Caco-2 (cell line): ENCODE measurements around the gene BRIP1. TPM values are rescaled to one million over a fixed set of nuclear protein-coding genes. Genes with fewer than 3 reads are reported as not detected.

Source experiments
- BruUV-seq: library from RNA; stranded (reverse); fragments of 400-500 nt; replicated peaks from 2 replicates; lab custom pipeline; 2021; lab: Mats Ljungman, UMichigan
- CTCF ChIA-PET: fragments of 300-600 bp; sonication (Branson Sonifier 250); formaldehyde crosslinking; loops from one replicate; lab custom pipeline; 2022; ENCODE audit warnings: antibody characterized with exemption; lab: Charles Lee
- POLR2A ChIA-PET: fragments of 300-600 bp; sonication (Branson Sonifier 250); formaldehyde crosslinking; loops from one replicate; lab custom pipeline; 2022; ENCODE audit warnings: antibody characterized with exemption; lab: Charles Lee
- DNase-seq, 2 experiments: peaks; one replicate each; pipeline versions ENCODE4 v3.0.0 to v3.0.0-alpha.2; 2020 to 2022
- H3K27me3 ChIP-seq: replicated peaks from 2 replicates; pipeline ENCODE4 v1.6.0; 2011; ENCODE audit warnings: low read length; ENCODE audit not compliant: control insufficient read depth, insufficient read depth
- H3K36me3 ChIP-seq: 2 replicates; pipeline ENCODE4 v1.5.1; 2011; ENCODE audit warnings: low read length; ENCODE audit not compliant: control insufficient read depth, insufficient read depth
- H3K4me1 ChIP-seq: fragments of 250-450 bp; sonication (Bioruptor Pico); 2 replicates; pipeline ENCODE4 v1.5.1; 2020; ENCODE audit warnings: mild to moderate bottlenecking
- H3K4me3 ChIP-seq: 2 replicates; pipeline ENCODE4 v1.5.1; 2011; ENCODE audit warnings: low read depth, mild to moderate bottlenecking, control low read depth, low read length
- H3K9me3 ChIP-seq: fragments of 250-450 bp; sonication (Bioruptor Pico); 2 replicates; pipeline ENCODE4 v1.5.1; 2020; ENCODE audit warnings: mild to moderate bottlenecking, moderate library complexity
- H3K27ac Mint-ChIP-seq: one replicate; pipeline ENCODE4 v1.8.0; 2022; ENCODE audit warnings: mixed read lengths; ENCODE audit not compliant: unreplicated experiment
- H3K27me3 Mint-ChIP-seq: one replicate; pipeline ENCODE4 v1.8.0; 2022; ENCODE audit warnings: mixed read lengths; ENCODE audit not compliant: insufficient read depth, unreplicated experiment
- H3K36me3 Mint-ChIP-seq: one replicate; pipeline ENCODE4 v1.8.0; 2022; ENCODE audit warnings: mild to moderate bottlenecking, mixed read lengths; ENCODE audit not compliant: insufficient read depth, unreplicated experiment
- H3K4me1 Mint-ChIP-seq: one replicate; pipeline ENCODE4 v1.8.0; 2022; ENCODE audit warnings: low read depth, mixed read lengths; ENCODE audit not compliant: unreplicated experiment
- H3K4me3 Mint-ChIP-seq: one replicate; pipeline ENCODE4 v1.8.0; 2022; ENCODE audit warnings: mild to moderate bottlenecking, moderate library complexity, mixed read lengths; ENCODE audit not compliant: unreplicated experiment
- H3K9me3 Mint-ChIP-seq: one replicate; pipeline ENCODE4 v1.8.0; 2022; ENCODE audit warnings: mixed read lengths; ENCODE audit not compliant: unreplicated experiment
- CTCF ChIP-seq, 2 experiments: fragments of 200-600 bp in 1 of 2; IDR thresholded peaks; 1 replicate in 1 of 2; 2 replicates in 1 of 2; pipeline versions ENCODE4 v1.5.1 to v1.8.0; 2011 to 2022; ENCODE audit warnings: antibody characterized with exemption in 1 of 2, control low read depth in 1 of 2, inconsistent platforms in 1 of 2, low read depth in 1 of 2, low read length in 1 of 2, mild to moderate bottlenecking in 1 of 2, moderate library complexity in 1 of 2; ENCODE audit not compliant: insufficient read depth in 1 of 2, severe bottlenecking in 1 of 2, unreplicated experiment in 1 of 2
- intact Hi-C: fragments of 100-400 bp; cut with micrococcal nuclease; formaldehyde crosslinking; loops from one replicate; pipeline ENCODE4 v1.10.0; 2022; ENCODE audit not compliant: unreplicated experiment
- total RNA-seq: library from RNA; stranded (reverse); gene quantifications from 2 replicates; pipeline ENCODE4 v1.2.3, GENCODE V29; 2022

Gene BRIP1
- total RNA-seq, 1 experiment from 2014 or later = 18.3 TPM

DNA sequence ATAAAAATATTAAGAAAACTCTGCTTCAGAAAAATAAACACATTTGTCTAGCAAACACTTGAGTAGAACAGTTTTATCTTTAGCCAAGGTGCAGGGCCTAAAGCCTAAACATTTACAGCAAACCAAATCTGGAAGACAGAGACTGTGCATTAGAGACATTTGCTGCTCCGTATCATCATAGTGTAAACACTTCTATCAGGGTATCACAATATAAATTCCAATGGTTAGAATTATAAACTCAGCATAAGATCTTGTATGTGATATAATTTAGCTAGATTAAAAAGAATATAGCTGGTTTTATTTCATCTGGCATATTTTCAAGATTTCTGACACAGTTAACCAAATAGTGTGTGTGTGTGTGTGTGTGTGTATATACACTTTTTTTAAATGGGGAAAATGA is 138.6 kb downstream of the BRIP1 start:
- no peaks in the 10 kb centered on the region for H3K9me3 Mint-ChIP-seq
- no TSS peak for BruUV-seq
- H3K4me3 Mint-ChIP-seq = no peak overlapping the region
- no peaks in the 10 kb centered on the region for H3K27me3 Mint-ChIP-seq
- no peaks in the 10 kb centered on the region for H3K27me3 ChIP-seq
- H3K27ac Mint-ChIP-seq = no peak overlapping the region
- no peaks in the 10 kb centered on the region for H3K36me3 ChIP-seq
- DNase-seq = no peak
- H3K4me1 ChIP-seq = peaks cover 8% of the 10 kb centered on the region; the same call in 1 of the 2 replicates
- H3K9me3 ChIP-seq = peaks cover 3% of the 10 kb centered on the region; the same call in 1 of the 2 replicates
- no peaks in the 10 kb centered on the region for H3K4me1 Mint-ChIP-seq
- POLR2A ChIA-PET = no interaction called here
- no peak overlapping the region for H3K4me3 ChIP-seq
- intact Hi-C loops = no loop called here
- CTCF ChIA-PET = no interaction called here
- no peaks in the 10 kb centered on the region for H3K36me3 Mint-ChIP-seq
- TF ChIP-seq CTCF (IDR thresholded peaks at IDR 0.05; ENCODE audit: insufficient read depth in 1 of 2, low read depth in 1 of 2, low read length in 1 of 2, severe bottlenecking in 1 of 2, unreplicated experiment in 1 of 2) = no peak

- ChIA-PET CTCF (no interaction called here), POLR2A (interaction anchor here (0.8 kb wide), 1 partner anchor 10 kb away, joined by 3 read pairs; no protein-coding TSS in a partner anchor)
- intact Hi-C loops = no loop called here
- Mint-ChIP-seq H3K9me3 (no peaks in the 10 kb centered on the region), H3K4me1 (no peaks in the 10 kb centered on the region), H3K36me3 (no peaks in the 10 kb centered on the region), H3K27ac (no peak overlapping the region), H3K27me3 (no peaks in the 10 kb centered on the region), H3K4me3 (no peak overlapping the region)
- no peaks in the 10 kb centered on the region for H3K27me3 ChIP-seq
- H3K9me3 ChIP-seq = peaks cover 3% of the 10 kb centered on the region; the same call in 1 of the 2 replicates
- no peak overlapping the region for H3K4me3 ChIP-seq
- no peaks in the 10 kb centered on the region for H3K36me3 ChIP-seq
- no peak for TF ChIP-seq CTCF (IDR thresholded peaks at IDR 0.05; ENCODE audit: insufficient read depth in 1 of 2, low read depth in 1 of 2, low read length in 1 of 2, severe bottlenecking in 1 of 2, unreplicated experiment in 1 of 2)
- no peak for DNase-seq
- H3K4me1 ChIP-seq = peaks cover 8% of the 10 kb centered on the region; the same call in 1 of the 2 replicates
- BruUV-seq = no TSS peak
These were observed 139.4 kb downstream of the BRIP1 start for GRCh38 chr17:61723914-61724313.

DNA sequence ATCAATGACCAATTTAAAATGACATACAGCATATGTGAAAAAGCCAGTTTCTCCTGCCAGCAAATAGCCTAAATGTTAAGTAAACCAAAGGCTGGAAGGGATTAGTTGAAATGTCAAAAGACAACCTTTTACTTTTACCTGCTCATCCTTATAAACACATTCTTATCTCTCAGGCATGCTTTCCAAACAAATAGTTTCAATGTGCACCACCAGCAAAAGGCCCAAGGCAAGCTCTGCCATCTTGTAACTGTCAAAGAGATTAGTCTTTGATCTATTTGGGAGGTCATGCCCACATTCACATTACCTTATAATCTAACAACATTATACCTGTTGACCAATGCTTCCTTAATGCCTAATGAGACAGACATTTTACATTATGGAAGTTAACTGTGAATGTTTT is 140.1 kb downstream of the BRIP1 start:
- CTCF ChIA-PET = no interaction called here
- H3K4me1 Mint-ChIP-seq = no peaks in the 10 kb centered on the region
- H3K27me3 Mint-ChIP-seq = no peaks in the 10 kb centered on the region
- Histone ChIP-seq H3K4me1 (peaks cover 8% of the 10 kb centered on the region; the same call in 1 of the 2 replicates), H3K9me3 (peaks cover 3% of the 10 kb centered on the region; the same call in 1 of the 2 replicates), H3K36me3 (no peaks in the 10 kb centered on the region), H3K4me3 (no peak overlapping the region), H3K27me3 (no peaks in the 10 kb centered on the region)
- peak; percentile 39 to 44 for DNase-seq
- POLR2A ChIA-PET = interaction anchor here (0.8 kb wide), 1 partner anchor 9 kb away, joined by 3 read pairs; no protein-coding TSS in a partner anchor
- TF ChIP-seq CTCF (IDR thresholded peaks at IDR 0.05; ENCODE audit: insufficient read depth in 1 of 2, low read depth in 1 of 2, low read length in 1 of 2, severe bottlenecking in 1 of 2, unreplicated experiment in 1 of 2) = no peak
- no peak overlapping the region for H3K27ac Mint-ChIP-seq
- intact Hi-C loops = no loop called here
- no peak overlapping the region for H3K4me3 Mint-ChIP-seq
- no peaks in the 10 kb centered on the region for H3K36me3 Mint-ChIP-seq
- peaks cover 5% of the 10 kb centered on the region for H3K9me3 Mint-ChIP-seq
- BruUV-seq = no TSS peak
